Sigmoid colon (tissue), 4 donors: Measurements from ENCODE around the gene EEIG1.

Experiments
- CTCF ChIP-seq, 4 experiments: fragments of 450-650 bp in 3 of 4; fragments of 200-600 bp in 1 of 4; IDR thresholded peaks; one replicate each; pipeline ENCODE4 v1.5.1; 2016 to 2019; ENCODE audit warnings: antibody characterized with exemption in 4 of 4, mild to moderate bottlenecking in 3 of 4, moderate library complexity in 2 of 4
- EP300 ChIP-seq, 4 donors: sonication (generic); formaldehyde crosslinking; IDR thresholded peaks; one replicate each; pipeline ENCODE4 v1.6.1; 2017; ENCODE audit warnings: antibody characterized with exemption in 4 of 4

GRCh38 chr9:128026255-128026772 is 45.5 kb upstream of the EEIG1 start:
- TF ChIP-seq CTCF (IDR thresholded peaks at IDR 0.05) (no peak), EP300 (IDR thresholded peaks at IDR 0.05) (no peak)
